ENCODE data around the gene SPNS2.

SPNS2 gene

DNA sequence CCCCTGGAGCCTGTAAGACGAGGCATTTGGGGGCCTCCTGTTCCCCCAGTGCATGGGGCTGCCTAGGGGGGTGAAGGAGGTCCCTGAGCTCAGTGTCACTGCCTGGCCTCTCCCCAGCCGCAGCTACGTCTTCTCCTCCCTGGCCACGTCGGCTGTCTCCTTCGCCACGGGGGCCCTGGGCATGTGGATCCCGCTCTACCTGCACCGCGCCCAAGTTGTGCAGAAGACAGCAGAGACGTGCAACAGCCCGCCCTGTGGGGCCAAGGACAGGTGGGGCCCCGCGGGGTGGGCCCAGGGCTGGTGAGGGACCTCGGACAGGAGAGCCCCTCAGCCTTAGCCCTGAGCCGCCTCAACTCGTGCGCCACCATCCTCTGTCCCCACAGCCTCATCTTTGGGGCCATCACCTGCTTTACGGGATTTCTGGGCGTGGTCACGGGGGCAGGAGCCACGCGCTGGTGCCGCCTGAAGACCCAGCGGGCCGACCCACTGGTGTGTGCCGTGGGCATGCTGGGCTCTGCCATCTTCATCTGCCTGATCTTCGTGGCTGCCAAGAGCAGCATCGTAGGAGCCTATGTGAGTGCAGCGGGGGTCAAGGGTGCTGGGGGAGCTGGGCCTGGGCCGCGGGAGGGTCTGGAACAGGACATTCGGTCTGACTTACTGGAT, 34.3 kb downstream of the SPNS2 start:
- CTCF ChIA-PET, result no interaction called here
- TF ChIP-seq CTCF (IDR thresholded peaks at IDR 0.05; ENCODE audit: control extremely low read depth, extremely low read depth, low read depth, missing control alignments), result no peak
- DNase-seq (ENCODE audit: extremely low spot score), result no peak
- POLR2A ChIA-PET, result no interaction called here

DNA sequence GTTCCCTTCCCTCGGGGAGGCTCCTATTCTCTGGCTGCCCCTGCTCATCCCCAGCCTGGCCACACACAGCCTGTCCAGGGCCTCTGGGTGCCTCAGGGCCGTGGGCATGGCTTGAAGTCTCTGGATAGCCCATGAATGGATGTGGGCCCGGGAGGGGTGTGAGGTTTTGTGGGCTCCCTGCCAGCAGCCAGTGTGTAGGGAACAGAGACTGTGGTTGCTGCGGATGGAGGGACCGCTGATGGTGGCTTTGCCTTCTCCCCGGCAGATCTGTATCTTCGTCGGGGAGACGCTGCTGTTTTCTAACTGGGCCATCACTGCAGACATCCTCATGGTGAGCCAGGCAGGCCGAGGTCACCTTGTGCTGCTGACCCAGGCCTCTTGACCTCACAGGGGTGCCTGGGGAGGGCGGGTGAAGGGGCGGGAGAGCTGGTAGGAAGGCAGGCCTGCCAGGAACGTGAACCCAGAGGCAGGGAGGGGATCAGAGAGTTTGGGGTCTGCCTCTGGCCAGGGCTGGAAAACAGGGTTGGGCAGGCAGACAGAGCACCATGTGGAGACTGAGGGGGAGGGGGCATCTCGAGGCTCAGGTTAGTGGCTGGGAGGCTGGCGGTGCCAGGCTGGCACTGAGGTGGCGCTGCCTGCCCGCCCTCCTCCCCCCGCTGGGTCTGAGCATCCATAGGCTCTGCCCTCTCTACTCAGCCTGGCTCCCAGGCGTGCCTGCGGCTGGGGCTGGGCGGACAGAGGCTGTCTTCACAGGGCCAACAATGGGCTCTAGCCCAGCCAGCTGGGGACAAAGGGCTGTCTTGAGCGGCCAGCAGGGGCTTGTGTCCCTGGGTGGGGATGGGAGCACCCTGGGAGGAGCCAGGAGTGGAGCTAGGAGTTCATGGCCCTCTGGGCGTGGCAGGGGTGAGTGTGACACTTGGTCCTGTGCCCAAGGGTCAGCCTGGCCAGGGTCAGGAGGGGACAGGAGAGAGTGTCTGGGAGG, 35.1 kb downstream of the SPNS2 start:
- CTCF ChIA-PET, result no interaction called here
- no peak for DNase-seq (ENCODE audit: extremely low spot score)
- POLR2A ChIA-PET, result no interaction called here
- TF ChIP-seq CTCF (IDR thresholded peaks at IDR 0.05; ENCODE audit: control extremely low read depth, extremely low read depth, low read depth, missing control alignments), result no peak

DNA sequence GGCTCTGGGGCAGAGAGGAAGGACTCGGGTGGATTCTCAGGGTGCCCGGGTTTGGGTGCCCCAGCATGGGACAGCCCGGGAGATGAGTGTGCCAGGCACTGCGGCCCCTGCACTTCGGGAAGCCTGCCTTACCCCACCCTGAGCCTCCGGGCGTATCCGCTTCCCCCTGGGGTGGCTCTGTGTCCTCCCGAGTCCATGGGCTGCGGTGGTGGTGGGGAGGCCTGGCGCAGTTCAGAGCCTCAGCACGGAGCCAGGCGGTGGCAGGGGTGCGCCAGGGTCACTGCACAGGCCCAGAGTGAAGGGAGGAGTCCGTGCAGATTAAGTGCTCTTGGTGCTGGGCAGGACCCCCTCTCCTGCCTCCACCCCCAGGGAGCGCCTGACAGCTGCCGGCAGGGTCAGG, 35.8 kb downstream of the SPNS2 start:
- ChIA-PET CTCF (no interaction called here), POLR2A (interaction anchor here (0.8 kb wide), 1 partner anchor 418 kb away, joined by 4 read pairs; no protein-coding TSS in a partner anchor)
- no peak for TF ChIP-seq CTCF (IDR thresholded peaks at IDR 0.05; ENCODE audit: control extremely low read depth, extremely low read depth, low read depth, missing control alignments)
- no peak for DNase-seq (ENCODE audit: extremely low spot score)

GRCh38 chr17:4534928-4535666, 36.4 kb downstream of the SPNS2 start:
- no peak for TF ChIP-seq CTCF (IDR thresholded peaks at IDR 0.05; ENCODE audit: control extremely low read depth, extremely low read depth, low read depth, missing control alignments)
- ChIA-PET POLR2A (interaction anchor here (0.8 kb wide), 1 partner anchor 418 kb away, joined by 4 read pairs; no protein-coding TSS in a partner anchor), CTCF (no interaction called here)
- DNase-seq (ENCODE audit: extremely low spot score), result no peak

DNA sequence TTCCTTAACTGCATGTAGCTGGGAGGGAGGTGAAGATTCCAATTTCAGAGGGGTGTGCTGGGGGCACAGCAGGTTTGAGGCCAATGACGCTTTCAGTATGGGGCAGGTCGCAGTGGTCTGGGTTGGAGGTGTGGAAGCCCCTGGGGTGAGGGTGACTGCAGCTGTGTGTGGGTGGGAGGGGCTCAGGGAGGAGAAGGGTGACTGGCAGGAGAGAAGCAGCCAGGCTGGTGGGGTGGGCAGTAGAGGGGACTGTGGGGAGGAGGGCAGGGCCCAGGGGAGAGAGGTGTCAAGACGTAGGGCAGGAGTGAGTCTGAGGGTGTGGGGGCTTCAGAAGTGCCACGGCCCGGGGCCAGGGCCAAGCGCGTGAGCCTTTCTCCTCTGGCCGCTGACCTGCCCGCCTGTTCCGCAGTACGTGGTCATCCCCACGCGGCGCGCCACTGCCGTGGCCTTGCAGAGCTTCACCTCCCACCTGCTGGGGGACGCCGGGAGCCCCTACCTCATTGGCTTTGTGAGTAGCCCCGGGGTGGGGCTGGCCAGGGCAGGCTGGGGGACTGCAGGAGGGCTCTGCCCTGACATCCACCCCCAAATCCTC, 37.1 kb downstream of the SPNS2 start:
- TF ChIP-seq CTCF (IDR thresholded peaks at IDR 0.05; ENCODE audit: control extremely low read depth, extremely low read depth, low read depth, missing control alignments), result no peak
- ChIA-PET CTCF (no interaction called here), POLR2A (interaction anchor here (0.8 kb wide), 1 partner anchor 417 kb away, joined by 4 read pairs; no protein-coding TSS in a partner anchor)
- no peak for DNase-seq (ENCODE audit: extremely low spot score)

DNA sequence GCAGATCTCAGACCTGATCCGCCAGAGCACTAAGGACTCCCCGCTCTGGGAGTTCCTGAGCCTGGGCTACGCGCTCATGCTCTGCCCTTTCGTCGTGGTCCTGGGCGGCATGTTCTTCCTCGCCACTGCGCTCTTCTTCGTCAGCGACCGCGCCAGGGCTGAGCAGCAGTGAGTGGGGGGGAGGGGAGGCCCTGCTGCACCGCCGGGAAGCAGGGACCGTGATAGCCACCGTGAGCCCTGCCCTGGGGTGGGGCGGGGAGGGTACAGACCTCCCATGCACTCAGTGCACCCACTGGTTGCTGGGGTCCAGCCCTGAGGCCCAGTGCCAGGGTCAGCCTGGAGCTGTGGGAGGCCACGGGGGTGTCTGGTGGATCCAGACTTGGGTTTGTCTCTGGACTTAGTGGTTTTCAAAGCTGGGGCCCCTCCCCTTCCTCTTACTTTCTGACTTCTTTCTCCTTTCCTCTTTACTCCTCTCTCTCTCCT, 37.6 kb downstream of the SPNS2 start:
- no peak for TF ChIP-seq CTCF (IDR thresholded peaks at IDR 0.05; ENCODE audit: control extremely low read depth, extremely low read depth, low read depth, missing control alignments)
- no peak for DNase-seq (ENCODE audit: extremely low spot score)
- POLR2A ChIA-PET, result no interaction called here
- CTCF ChIA-PET, result no interaction called here

Data from GM10248 (cell line).